ENCODE data around the gene ERI3. TPM values are rescaled to one million over a fixed set of nuclear protein-coding genes. Genes with fewer than 3 reads are reported as not detected.
A peak's percentile ranks its signal among the peaks of the same experiment; 100 is the strongest.

The ERI3 gene
- total RNA-seq, 1 experiment from 2014 or later: 83.4 TPM

GRCh38 chr1:44290250-44291094, 64.6 kb downstream of the ERI3 start:
- DNase-seq (ENCODE audit: unreplicated experiment): no peak
- no TSS peak for BruUV-seq (replicated peaks)
- Mint-ChIP-seq H3K4me3 (ENCODE audit: unreplicated experiment) (no peak overlapping the region), H3K27me3 (ENCODE audit: insufficient read depth, unreplicated experiment) (no peaks in the 10 kb centered on the region), H3K27ac (ENCODE audit: low read depth, unreplicated experiment) (no peak overlapping the region), H3K4me1 (ENCODE audit: insufficient read depth, unreplicated experiment) (peaks cover 10% of the 10 kb centered on the region), H3K9me3 (ENCODE audit: unreplicated experiment) (no peaks in the 10 kb centered on the region), H3K36me3 (ENCODE audit: insufficient read depth, unreplicated experiment) (peaks cover 29% of the 10 kb centered on the region)
- TF ChIP-seq CTCF (IDR thresholded peaks at IDR 0.05; ENCODE audit: unreplicated experiment): no peak
- CTCF ChIA-PET: interaction anchor here (0.7 to 1.1 kb wide), 3 partner anchors 20 to 304 kb away, joined by 3 read pairs; no protein-coding TSS in a partner anchor
- intact Hi-C loops (cut with micrococcal nuclease): no loop called here
- POLR2A ChIA-PET: no interaction called here

- ChIA-PET CTCF (interaction anchor here (0.6 kb wide), 1 partner anchor 358 kb away, joined by 3 read pairs; no protein-coding TSS in a partner anchor), POLR2A (interaction anchor here (0.6 kb wide), 1 partner anchor 342 kb away, joined by 4 read pairs; no protein-coding TSS in a partner anchor)
- no peaks in the 10 kb centered on the region for H3K27me3 Mint-ChIP-seq (ENCODE audit: insufficient read depth, unreplicated experiment)
- TF ChIP-seq CTCF (IDR thresholded peaks at IDR 0.05; ENCODE audit: unreplicated experiment): no peak
- H3K4me3 Mint-ChIP-seq (ENCODE audit: unreplicated experiment): no peak overlapping the region
- H3K36me3 Mint-ChIP-seq (ENCODE audit: insufficient read depth, unreplicated experiment): peaks cover 32% of the 10 kb centered on the region
- peaks cover 10% of the 10 kb centered on the region for H3K4me1 Mint-ChIP-seq (ENCODE audit: insufficient read depth, unreplicated experiment)
- H3K27ac Mint-ChIP-seq (ENCODE audit: low read depth, unreplicated experiment): peak overlapping the region; percentile 54
- no peaks in the 10 kb centered on the region for H3K9me3 Mint-ChIP-seq (ENCODE audit: unreplicated experiment)
- intact Hi-C loops (cut with micrococcal nuclease): no loop called here
- BruUV-seq (replicated peaks): no TSS peak
- no peak for DNase-seq (ENCODE audit: unreplicated experiment)
Measured at GRCh38 chr1:44289530-44289929, 65.5 kb downstream of the ERI3 start.

GRCh38 chr1:44288883-44289282, 66.2 kb downstream of the ERI3 start:
- H3K9me3 Mint-ChIP-seq (ENCODE audit: unreplicated experiment): no peaks in the 10 kb centered on the region
- peaks cover 5% of the 10 kb centered on the region for H3K4me1 Mint-ChIP-seq (ENCODE audit: insufficient read depth, unreplicated experiment)
- no peaks in the 10 kb centered on the region for H3K27me3 Mint-ChIP-seq (ENCODE audit: insufficient read depth, unreplicated experiment)
- H3K36me3 Mint-ChIP-seq (ENCODE audit: insufficient read depth, unreplicated experiment): peaks cover 32% of the 10 kb centered on the region
- intact Hi-C loops (cut with micrococcal nuclease): no loop called here
- ChIA-PET CTCF (interaction anchor here (0.5 to 1.0 kb wide), 4 partner anchors 14 to 282 kb away, joined by 3 to 5 read pairs (median 4); no protein-coding TSS in a partner anchor), POLR2A (interaction anchor here (0.7 kb wide), 1 partner anchor 169 kb away, joined by 3 read pairs; no protein-coding TSS in a partner anchor)
- BruUV-seq (replicated peaks): no TSS peak
- no peak overlapping the region for H3K27ac Mint-ChIP-seq (ENCODE audit: low read depth, unreplicated experiment)
- no peak for DNase-seq (ENCODE audit: unreplicated experiment)
- no peak overlapping the region for H3K4me3 Mint-ChIP-seq (ENCODE audit: unreplicated experiment)
- TF ChIP-seq CTCF (IDR thresholded peaks at IDR 0.05; ENCODE audit: unreplicated experiment): no peak

GRCh38 chr1:44284184-44284583, 70.9 kb downstream of the ERI3 start:
- POLR2A ChIA-PET: interaction anchor here (0.6 kb wide), 1 partner anchor 93 kb away, joined by 3 read pairs; no protein-coding TSS in a partner anchor
- no peak overlapping the region for H3K27ac Mint-ChIP-seq (ENCODE audit: low read depth, unreplicated experiment)

More at GRCh38 chr1:44284184-44284583, 70.9 kb downstream of the ERI3 start:
- Mint-ChIP-seq H3K4me3 (ENCODE audit: unreplicated experiment) (no peak overlapping the region), H3K4me1 (ENCODE audit: insufficient read depth, unreplicated experiment) (no peaks in the 10 kb centered on the region), H3K27me3 (ENCODE audit: insufficient read depth, unreplicated experiment) (no peaks in the 10 kb centered on the region), H3K9me3 (ENCODE audit: unreplicated experiment) (no peaks in the 10 kb centered on the region), H3K36me3 (ENCODE audit: insufficient read depth, unreplicated experiment) (peaks cover 34% of the 10 kb centered on the region)
- no TSS peak for BruUV-seq (replicated peaks)
- CTCF ChIA-PET: interaction anchor here (0.6 kb wide), 1 partner anchor 36 kb away, joined by 3 read pairs; no protein-coding TSS in a partner anchor
- no peak for DNase-seq (ENCODE audit: unreplicated experiment)
- TF ChIP-seq CTCF (IDR thresholded peaks at IDR 0.05; ENCODE audit: unreplicated experiment): no peak
- intact Hi-C loops (cut with micrococcal nuclease): no loop called here
